ENCODE data around the gene NPW.

GRCh38 chr16:2040787-2041522 lies 21.4 kb downstream of the NPW start:
- TF ChIP-seq SUZ12 (IDR thresholded peaks at IDR 0.05; ENCODE audit: extremely low read depth, insufficient read depth, insufficient read length) (no peak), ZNF274 (IDR thresholded peaks at IDR 0.05; ENCODE audit: low read depth, low read length) (no peak), YY1 (IDR thresholded peaks at IDR 0.05; ENCODE audit: insufficient read depth, insufficient read length) (no peak)
